Amygdala (tissue), 56 donors: ENCODE measurements around the gene TRAF3IP1.
"Not testable (repeated sequence)": the region's sequence is repeated elsewhere in the genome, so short reads cannot be mapped to it uniquely, and the experiment has no call there.

Experiments used
- DNase-seq, 56 donors: peaks; one replicate each; lab custom pipeline; 2025; lab: John Stamatoyannopoulos, UW

The TRAF3IP1 gene, protein sequence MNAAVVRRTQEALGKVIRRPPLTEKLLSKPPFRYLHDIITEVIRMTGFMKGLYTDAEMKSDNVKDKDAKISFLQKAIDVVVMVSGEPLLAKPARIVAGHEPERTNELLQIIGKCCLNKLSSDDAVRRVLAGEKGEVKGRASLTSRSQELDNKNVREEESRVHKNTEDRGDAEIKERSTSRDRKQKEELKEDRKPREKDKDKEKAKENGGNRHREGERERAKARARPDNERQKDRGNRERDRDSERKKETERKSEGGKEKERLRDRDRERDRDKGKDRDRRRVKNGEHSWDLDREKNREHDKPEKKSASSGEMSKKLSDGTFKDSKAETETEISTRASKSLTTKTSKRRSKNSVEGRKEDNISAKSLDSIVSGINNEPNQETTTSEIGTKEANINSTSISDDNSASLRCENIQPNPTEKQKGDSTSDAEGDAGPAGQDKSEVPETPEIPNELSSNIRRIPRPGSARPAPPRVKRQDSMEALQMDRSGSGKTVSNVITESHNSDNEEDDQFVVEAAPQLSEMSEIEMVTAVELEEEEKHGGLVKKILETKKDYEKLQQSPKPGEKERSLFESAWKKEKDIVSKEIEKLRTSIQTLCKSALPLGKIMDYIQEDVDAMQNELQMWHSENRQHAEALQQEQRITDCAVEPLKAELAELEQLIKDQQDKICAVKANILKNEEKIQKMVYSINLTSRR

GRCh38 chr2:238320246-238320647 is at the start of gene TRAF3IP1:
TSS of gene TRAF3IP1 (plus strand) at chr2:238320518. CDS start at chr2:238320663, 145 bp downstream.
- DNase-seq = peak; percentile 30 to 95 (median 85)

- DNase-seq = no peak
Observed at GRCh38 chr2:238270606-238271005, 49.7 kb upstream of the TRAF3IP1 start.

DNA sequence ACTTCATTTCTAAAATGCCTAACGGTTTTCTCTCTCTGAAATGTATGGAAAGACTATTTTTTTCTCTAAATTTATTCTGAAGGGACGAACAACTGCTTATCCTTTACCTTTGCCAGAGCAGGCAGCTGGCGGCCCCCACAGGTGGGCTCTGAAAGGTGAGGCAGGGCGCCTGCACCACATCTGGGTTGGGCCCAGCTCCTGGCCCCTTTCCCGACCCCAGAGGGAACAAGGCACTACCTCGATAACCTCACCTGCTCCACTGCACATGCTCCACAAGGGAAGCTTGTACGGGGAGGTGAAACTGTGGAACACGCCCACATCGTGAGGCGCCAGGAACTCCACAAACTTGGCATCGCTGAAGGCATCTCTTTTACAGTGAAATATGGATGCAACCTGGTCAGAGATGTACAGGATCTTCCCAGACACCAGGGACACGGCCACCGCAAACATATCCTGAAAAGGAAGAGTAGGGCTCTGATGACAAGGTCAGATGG is 49.2 kb upstream of the TRAF3IP1 start:
- no peak for DNase-seq

DNA sequence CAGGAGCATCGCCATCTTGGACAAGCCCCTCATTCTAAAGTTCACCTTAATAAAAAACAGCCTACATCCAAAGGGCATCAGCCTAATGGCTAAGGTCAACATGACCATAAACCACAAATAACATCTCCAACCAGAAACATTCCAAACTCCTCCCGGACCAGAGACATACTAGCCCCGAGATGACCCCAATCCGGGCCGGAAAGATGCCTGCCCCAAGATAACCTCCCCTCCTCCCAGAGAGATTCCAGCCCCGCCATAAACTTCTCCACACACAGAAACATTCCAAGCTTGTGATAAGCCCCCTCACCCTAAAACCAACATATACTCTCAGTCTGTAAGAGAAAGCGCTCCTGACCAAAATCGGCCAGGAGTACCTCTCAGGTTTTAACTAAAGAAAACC is 48.6 kb upstream of the TRAF3IP1 start:
- DNase-seq = not testable (repeated sequence)

DNA sequence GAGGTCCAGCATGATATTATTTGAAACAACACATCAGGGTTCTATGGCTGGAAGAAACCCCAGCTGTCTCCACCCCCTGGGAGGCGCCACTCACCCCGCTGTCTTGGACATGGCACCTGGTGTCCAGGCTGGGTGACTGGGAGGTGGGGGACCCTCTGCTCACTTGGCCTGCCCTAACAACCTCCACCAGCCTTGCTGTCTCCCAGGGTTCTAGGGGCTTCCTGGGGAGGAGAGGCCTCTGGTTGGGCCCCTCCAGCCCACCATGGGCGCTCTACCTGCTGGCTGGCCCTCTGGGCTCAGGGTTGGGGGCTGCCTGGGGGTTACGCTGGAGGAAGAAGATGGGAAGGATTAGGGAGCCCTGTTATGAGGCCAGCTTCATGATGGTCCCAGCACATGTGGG is 48.2 kb upstream of the TRAF3IP1 start:
- no peak for DNase-seq

DNA sequence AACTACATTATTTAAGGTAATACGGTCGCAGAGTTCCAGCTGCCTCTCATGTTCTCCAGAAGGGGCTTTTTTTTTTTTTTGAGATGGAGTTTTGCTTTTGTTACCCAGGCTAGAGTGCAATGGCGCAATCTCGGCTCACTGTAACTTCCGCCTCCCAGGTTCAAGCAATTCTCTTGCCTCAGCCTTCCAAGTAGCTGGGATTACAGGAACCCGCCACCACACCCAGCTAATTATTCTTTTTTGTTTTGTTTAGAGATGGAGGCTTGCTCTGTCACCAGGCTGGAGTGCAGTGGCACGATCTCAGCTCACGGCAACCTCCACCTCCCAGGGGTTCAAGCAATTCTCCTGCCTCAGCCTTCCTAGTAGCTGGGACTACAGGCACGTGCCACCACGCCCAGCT is 46.9 kb upstream of the TRAF3IP1 start:
- not testable (repeated sequence) for DNase-seq

DNA sequence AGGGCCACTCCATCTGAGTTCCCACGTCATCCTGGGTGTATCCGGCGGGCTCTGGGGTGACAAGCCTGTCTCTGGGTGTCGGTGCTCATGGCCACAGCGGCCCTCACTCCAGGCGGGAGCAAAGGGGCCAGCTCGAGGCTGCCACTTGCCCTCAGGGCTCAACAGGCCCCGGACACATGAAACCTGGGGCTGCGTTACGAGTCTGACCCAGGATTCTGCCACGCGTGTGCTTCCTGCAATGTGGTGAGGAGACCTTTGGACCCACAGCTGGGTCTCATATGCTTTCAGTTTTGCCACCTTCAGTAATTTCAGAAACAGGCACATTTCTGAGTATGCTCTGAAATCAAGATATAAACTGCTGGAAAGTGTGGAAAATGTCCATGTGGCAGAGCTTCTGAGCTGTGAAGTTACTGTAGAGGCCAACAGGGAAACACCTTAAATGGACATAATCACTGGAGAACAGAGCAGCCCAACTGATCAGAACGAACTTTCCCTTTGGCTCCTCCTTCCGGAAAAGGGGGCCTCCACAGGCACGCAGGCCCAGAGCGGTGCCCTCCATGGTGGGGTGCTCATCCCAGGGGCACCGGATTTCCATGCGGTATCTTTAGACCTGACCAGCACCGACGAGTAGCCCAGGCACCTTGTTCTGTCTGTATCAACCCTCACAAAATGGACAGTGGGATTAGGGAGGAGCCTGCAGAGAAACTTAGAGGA is 46.0 kb upstream of the TRAF3IP1 start:
- no peak for DNase-seq

- DNase-seq = no peak
Observed at GRCh38 chr2:238277695-238278094, 42.6 kb upstream of the TRAF3IP1 start.

- no peak for DNase-seq
Observed at GRCh38 chr2:238278626-238279323, 41.5 kb upstream of the TRAF3IP1 start.

DNA sequence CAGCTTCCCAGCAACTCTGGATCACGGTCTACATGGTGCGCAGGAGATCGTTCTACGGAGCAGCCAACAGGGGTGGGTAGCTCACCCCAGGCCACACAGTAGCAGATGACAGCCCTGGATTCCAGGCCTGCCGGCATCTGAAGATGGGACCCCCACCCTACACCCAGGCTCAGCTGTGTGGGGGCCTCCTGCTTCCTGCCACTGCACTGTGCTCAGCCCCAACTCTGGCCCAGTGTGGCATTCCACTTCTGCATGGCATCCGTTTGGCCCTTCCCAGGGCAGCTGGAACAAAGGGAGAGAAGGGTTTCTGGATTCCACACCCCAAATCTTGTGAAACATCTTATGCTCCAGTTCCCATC is 41.0 kb upstream of the TRAF3IP1 start:
- no peak for DNase-seq

GRCh38 chr2:238280083-238280825 is 40.1 kb upstream of the TRAF3IP1 start:
- no peak for DNase-seq

- no peak for DNase-seq
Observed at GRCh38 chr2:238281826-238282480, 38.4 kb upstream of the TRAF3IP1 start.

DNA sequence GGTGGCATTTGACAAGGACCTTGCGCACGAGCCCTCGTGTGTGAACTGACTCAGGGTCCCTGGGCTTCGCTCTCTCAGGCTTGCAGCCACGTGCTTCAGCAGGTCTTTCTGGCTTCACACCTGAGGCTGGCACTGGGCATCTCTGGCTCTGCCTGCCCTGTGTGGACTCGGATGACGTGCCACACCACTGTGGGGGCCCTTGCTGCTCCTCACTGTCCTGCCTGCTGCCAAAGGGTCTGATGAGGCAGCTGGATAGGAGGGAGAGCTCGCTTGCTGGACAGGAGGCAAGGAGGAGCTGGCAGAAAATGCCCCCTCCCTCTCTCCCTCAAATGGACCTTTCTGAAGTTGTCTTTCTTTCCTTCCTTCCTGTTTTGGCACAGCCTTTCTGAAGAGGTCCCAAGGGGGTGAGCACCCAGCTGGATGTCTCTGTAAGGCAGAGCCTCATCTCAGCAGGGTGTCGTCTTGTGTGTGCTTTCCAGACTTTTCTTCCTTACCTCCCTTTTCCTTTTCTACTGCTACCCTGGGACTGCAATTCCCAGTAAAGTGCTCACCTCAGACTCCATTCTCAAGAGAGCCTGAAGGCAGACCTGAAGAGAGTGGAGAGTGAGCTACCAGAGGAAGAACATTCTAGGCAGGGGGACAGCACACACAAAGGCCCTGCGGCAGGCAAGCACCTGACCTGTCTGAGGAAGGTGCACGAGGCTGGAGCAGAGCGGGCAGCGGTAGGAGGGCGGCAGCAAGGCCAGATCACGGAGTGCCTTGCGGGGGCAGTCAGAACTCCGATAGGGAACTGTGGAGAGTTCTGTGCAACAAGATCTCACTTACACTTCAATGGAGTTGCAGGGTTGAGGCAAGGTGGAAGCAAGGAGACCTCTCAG is 37.2 kb upstream of the TRAF3IP1 start:
- DNase-seq = no peak

DNA sequence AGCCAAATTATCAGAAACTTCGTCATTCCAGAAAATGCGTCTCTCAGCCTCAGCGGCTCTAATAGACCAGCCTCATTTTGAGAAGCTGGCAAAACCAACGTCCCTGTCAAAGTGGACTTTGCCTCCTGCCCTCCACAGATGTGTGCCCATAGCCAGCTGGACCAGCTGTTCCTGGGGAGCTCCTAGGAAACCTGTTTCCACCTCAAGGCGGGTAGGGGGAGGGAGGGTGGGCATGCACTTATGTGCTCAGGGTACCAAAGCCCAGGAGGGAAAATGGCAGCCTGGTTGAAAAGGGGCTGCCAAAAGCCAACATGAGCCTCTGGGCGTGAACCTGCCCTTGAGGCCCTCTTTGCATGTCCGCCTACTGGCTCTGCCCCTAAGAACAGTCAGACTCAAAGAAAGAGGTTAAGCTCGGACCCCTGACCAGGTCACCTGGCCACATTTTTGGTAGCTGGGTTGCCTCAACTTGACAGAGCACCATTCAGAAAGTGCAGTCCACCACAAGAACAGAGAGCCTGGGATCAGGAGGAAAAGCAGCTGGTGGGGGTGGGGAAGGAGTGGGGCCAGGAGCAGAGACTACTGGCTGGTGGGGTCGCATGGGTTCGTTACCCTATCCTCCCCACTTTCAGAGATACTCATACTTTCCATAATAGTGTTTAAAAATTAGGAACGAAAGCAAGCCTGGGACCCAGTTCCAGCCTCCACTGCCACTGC is 35.4 kb upstream of the TRAF3IP1 start:
- no peak for DNase-seq

- DNase-seq = peak in 21 of 56 donors; percentile 15 to 54 (median 35)
Observed at GRCh38 chr2:238285653-238286082, 34.6 kb upstream of the TRAF3IP1 start.

DNA sequence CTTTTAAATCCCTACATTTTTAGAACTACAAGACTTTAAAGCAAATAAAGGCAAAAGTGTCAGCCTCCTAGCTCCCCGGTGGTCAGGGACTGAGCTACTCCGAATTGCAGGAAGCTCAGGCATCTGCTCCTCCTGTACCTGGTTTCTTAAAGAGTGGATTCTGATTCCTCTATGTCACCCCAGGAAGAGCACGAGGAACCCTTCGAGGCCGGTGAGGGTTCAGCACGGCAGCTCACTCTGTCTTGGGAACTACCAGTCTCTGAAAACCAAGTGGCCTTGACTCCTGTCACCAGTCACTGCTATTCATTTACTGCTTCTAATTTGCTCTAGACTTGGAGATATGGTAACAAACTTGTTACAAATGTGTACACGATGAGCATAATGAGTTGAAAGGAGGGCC is 34.2 kb upstream of the TRAF3IP1 start:
- peak in 2 of 56 donors; percentile 19 to 54 for DNase-seq

DNA sequence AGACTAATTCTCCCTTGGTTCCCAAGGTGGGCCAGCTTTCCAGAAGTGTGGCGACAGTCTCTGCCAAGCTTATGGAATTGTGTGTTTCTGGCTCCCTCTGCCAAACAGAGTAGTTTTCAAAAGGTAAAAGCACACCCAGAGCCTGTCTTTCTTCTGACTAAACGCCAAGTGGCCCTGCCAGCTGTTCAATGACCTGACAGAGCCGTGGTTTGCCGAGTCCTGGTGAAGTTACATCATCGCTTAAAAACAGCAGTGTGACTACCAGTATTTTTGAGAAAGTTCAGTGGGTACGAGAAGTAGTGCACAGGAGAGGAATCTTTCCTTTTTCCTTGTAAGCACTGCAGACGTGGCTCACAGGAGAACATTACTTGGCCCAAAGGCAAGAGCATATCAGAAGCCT is 33.8 kb upstream of the TRAF3IP1 start:
- peak in 15 of 56 donors; percentile 12 to 60 (median 31) for DNase-seq
